ENCODE data around the gene ZSCAN5C.

DNA sequence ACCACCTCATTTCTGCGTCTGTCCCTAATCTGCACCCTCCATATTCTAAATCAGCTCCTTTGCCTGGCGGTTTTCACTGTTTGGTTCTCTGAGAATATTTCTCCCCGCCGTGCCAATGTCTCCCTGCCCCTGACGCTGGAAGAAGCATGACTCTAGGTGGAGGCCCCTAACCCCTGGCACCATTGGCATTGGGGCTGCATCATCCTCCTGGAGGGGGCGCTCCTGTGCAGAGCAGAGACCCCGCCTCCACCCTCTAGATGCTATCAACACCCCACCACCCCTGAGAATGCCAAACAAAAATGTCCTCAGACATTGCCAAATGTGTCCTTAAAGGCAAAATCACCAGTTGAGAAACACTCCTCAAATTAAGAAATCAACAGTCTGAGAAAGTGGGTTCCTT lies 11.0 kb upstream of the ZSCAN5C start:
- TF ChIP-seq, protein P1, sequence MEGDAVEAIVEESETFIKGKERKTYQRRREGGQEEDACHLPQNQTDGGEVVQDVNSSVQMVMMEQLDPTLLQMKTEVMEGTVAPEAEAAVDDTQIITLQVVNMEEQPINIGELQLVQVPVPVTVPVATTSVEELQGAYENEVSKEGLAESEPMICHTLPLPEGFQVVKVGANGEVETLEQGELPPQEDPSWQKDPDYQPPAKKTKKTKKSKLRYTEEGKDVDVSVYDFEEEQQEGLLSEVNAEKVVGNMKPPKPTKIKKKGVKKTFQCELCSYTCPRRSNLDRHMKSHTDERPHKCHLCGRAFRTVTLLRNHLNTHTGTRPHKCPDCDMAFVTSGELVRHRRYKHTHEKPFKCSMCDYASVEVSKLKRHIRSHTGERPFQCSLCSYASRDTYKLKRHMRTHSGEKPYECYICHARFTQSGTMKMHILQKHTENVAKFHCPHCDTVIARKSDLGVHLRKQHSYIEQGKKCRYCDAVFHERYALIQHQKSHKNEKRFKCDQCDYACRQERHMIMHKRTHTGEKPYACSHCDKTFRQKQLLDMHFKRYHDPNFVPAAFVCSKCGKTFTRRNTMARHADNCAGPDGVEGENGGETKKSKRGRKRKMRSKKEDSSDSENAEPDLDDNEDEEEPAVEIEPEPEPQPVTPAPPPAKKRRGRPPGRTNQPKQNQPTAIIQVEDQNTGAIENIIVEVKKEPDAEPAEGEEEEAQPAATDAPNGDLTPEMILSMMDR (IDR thresholded peaks at IDR 0.05): no peak
- no peak for TF ChIP-seq POLR2A (IDR thresholded peaks at IDR 0.05)
